Measurements from ENCODE around the gene HLA-DQA1. TPM values are rescaled to one million over a fixed set of nuclear protein-coding genes. Genes with fewer than 3 reads are reported as not detected.
A peak's percentile ranks its signal among the peaks of the same experiment; 100 is the strongest.

HLA-DQA1 gene
- total and polyA plus RNA-seq, 10 of the 15 experiments (the other 5 are each of a cell fraction or from before 2014, with no cell fraction given): 289 to 1,769 (median 460) TPM

DNA sequence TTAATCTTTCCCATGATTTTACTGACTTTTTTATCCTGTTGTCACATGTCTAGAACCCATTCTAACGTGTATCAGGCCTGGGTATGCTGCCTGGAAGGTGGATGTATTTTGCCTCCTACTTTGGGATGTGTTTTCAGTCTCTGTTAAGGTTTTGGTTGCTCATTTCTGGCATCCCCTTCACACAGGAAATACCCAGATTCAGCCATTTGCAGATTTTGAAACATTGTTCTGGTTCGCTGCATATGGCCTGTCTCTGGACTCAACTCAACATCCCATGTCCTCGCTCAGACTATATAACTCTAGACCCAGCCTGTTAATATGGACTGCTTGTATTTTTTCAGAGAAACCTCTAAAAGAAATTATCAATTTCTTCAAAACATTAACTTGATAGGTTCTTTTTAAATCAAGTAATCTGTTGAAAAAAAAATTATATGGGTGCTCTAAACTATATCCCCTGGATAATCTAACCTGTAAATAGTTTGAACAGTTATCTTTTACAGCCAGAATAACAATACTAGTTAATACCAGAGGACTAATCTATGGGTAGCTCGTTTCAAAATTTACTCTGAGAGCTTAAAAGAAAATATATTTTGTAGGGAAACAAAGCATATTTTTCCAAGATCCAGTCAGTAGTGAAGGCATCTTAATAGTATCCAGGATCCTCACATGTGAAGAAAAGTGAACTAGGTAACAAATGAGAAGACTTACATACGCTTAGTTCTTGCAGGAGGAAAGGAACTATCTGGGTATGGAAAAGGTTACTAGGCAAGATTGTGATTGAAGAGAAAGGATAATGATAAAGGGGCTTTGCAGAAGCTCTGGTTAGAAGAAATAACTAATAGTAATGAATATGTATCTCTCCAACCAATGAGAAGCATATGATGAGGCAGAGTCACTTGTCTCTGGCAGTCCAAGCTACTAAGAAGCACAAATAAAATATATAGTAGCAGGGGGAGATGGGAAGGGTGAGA lies 52.6 kb downstream of the HLA-DQA1 start (continued):
- TF ChIP-seq, protein P1, sequence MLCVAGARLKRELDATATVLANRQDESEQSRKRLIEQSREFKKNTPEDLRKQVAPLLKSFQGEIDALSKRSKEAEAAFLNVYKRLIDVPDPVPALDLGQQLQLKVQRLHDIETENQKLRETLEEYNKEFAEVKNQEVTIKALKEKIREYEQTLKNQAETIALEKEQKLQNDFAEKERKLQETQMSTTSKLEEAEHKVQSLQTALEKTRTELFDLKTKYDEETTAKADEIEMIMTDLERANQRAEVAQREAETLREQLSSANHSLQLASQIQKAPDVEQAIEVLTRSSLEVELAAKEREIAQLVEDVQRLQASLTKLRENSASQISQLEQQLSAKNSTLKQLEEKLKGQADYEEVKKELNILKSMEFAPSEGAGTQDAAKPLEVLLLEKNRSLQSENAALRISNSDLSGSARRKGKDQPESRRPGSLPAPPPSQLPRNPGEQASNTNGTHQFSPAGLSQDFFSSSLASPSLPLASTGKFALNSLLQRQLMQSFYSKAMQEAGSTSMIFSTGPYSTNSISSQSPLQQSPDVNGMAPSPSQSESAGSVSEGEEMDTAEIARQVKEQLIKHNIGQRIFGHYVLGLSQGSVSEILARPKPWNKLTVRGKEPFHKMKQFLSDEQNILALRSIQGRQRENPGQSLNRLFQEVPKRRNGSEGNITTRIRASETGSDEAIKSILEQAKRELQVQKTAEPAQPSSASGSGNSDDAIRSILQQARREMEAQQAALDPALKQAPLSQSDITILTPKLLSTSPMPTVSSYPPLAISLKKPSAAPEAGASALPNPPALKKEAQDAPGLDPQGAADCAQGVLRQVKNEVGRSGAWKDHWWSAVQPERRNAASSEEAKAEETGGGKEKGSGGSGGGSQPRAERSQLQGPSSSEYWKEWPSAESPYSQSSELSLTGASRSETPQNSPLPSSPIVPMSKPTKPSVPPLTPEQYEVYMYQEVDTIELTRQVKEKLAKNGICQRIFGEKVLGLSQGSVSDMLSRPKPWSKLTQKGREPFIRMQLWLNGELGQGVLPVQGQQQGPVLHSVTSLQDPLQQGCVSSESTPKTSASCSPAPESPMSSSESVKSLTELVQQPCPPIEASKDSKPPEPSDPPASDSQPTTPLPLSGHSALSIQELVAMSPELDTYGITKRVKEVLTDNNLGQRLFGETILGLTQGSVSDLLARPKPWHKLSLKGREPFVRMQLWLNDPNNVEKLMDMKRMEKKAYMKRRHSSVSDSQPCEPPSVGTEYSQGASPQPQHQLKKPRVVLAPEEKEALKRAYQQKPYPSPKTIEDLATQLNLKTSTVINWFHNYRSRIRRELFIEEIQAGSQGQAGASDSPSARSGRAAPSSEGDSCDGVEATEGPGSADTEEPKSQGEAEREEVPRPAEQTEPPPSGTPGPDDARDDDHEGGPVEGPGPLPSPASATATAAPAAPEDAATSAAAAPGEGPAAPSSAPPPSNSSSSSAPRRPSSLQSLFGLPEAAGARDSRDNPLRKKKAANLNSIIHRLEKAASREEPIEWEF (IDR thresholded peaks at IDR 0.05; ENCODE audit: insufficient replicate concordance, low read depth, low read length): no peak
- no peak for TF ChIP-seq STAT1 (conservative IDR thresholded peaks at IDR 0.05)
- peak; percentile 87 for TF ChIP-seq FOXM1 (IDR thresholded peaks at IDR 0.05; ENCODE audit: low read depth, low read length)
- TF ChIP-seq RCOR1 (conservative IDR thresholded peaks at IDR 0.05; ENCODE audit: low read depth, low read length): no peak
- TF ChIP-seq, protein P2, sequence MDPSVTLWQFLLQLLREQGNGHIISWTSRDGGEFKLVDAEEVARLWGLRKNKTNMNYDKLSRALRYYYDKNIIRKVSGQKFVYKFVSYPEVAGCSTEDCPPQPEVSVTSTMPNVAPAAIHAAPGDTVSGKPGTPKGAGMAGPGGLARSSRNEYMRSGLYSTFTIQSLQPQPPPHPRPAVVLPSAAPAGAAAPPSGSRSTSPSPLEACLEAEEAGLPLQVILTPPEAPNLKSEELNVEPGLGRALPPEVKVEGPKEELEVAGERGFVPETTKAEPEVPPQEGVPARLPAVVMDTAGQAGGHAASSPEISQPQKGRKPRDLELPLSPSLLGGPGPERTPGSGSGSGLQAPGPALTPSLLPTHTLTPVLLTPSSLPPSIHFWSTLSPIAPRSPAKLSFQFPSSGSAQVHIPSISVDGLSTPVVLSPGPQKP (IDR thresholded peaks at IDR 0.05; ENCODE audit: low read depth, low read length): no peak
- TF ChIP-seq NFYB (IDR thresholded peaks at IDR 0.05; ENCODE audit: insufficient read depth, low read depth, low read length): peak; percentile 96
- TF ChIP-seq, protein P3, sequence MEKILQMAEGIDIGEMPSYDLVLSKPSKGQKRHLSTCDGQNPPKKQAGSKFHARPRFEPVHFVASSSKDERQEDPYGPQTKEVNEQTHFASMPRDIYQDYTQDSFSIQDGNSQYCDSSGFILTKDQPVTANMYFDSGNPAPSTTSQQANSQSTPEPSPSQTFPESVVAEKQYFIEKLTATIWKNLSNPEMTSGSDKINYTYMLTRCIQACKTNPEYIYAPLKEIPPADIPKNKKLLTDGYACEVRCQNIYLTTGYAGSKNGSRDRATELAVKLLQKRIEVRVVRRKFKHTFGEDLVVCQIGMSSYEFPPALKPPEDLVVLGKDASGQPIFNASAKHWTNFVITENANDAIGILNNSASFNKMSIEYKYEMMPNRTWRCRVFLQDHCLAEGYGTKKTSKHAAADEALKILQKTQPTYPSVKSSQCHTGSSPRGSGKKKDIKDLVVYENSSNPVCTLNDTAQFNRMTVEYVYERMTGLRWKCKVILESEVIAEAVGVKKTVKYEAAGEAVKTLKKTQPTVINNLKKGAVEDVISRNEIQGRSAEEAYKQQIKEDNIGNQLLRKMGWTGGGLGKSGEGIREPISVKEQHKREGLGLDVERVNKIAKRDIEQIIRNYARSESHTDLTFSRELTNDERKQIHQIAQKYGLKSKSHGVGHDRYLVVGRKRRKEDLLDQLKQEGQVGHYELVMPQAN (conservative IDR thresholded peaks at IDR 0.05): no peak
- no peak for TF ChIP-seq CBFB (IDR thresholded peaks at IDR 0.05; ENCODE audit: low read depth)
- TF ChIP-seq, protein P4, sequence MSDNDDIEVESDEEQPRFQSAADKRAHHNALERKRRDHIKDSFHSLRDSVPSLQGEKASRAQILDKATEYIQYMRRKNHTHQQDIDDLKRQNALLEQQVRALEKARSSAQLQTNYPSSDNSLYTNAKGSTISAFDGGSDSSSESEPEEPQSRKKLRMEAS (IDR thresholded peaks at IDR 0.05; ENCODE audit: low read depth, low read length): no peak
- TF ChIP-seq, protein P5, sequence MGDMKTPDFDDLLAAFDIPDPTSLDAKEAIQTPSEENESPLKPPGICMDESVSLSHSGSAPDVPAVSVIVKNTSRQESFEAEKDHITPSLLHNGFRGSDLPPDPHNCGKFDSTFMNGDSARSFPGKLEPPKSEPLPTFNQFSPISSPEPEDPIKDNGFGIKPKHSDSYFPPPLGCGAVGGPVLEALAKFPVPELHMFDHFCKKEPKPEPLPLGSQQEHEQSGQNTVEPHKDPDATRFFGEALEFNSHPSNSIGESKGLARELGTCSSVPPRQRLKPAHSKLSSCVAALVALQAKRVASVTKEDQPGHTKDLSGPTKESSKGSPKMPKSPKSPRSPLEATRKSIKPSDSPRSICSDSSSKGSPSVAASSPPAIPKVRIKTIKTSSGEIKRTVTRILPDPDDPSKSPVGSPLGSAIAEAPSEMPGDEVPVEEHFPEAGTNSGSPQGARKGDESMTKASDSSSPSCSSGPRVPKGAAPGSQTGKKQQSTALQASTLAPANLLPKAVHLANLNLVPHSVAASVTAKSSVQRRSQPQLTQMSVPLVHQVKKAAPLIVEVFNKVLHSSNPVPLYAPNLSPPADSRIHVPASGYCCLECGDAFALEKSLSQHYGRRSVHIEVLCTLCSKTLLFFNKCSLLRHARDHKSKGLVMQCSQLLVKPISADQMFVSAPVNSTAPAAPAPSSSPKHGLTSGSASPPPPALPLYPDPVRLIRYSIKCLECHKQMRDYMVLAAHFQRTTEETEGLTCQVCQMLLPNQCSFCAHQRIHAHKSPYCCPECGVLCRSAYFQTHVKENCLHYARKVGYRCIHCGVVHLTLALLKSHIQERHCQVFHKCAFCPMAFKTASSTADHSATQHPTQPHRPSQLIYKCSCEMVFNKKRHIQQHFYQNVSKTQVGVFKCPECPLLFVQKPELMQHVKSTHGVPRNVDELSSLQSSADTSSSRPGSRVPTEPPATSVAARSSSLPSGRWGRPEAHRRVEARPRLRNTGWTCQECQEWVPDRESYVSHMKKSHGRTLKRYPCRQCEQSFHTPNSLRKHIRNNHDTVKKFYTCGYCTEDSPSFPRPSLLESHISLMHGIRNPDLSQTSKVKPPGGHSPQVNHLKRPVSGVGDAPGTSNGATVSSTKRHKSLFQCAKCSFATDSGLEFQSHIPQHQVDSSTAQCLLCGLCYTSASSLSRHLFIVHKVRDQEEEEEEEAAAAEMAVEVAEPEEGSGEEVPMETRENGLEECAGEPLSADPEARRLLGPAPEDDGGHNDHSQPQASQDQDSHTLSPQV (IDR thresholded peaks at IDR 0.05): no peak
